GM21390 (cell line): Measurements from ENCODE around the gene LIN7C.

Experiments used
- ATAC-seq: cut with Tn5 transposase; IDR thresholded peaks from one replicate; pipeline ENCODE4 v1.9.1; 2021; ENCODE audit not compliant: unreplicated experiment

LIN7C gene

GRCh38 chr11:27512238-27512637, 5.7 kb upstream of the LIN7C start:
- no peak for ATAC-seq

DNA sequence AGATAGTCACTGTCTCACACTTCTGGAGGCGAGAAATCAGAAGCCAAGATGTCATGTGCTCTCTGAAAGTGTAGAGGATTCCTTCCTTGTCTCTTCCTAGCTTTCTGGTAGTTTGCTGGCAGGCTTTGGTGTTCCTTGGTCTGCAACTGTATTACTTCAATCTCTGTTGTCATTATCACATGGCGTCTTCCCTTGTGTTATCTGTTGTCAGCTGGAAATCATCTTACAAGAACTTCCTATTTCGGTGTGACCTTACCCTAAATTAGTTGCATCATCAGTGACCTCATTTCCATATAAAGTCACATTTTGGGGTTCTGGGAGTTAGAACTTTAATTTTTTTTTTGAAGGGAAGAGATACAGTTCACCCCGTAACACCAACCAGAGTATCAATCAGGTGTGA, 3.3 kb upstream of the LIN7C start:
- no peak for ATAC-seq

- ATAC-seq = no peak
These were observed 1.2 kb upstream of the LIN7C start for GRCh38 chr11:27507557-27508322.

DNA sequence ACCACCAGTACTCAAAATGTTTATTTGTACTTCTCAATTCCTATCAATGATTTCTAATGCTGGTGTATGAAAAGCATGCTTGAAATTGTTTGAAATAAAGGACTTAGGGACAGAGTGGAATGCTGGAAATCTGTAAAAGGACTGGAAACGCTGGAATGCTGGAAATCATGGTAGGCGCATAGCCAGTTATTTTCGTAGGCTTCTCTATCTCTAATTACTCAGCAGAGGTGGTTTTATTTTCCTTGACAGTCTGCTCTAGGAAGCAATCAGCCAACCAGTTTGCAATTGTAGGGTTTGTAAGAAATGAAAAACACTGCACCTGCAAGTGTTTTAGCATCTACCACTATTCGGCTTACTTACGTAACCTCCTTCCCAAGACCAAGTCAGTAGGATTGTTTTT, 788 bp downstream of the LIN7C start:
- peak; percentile 5 for ATAC-seq

DNA sequence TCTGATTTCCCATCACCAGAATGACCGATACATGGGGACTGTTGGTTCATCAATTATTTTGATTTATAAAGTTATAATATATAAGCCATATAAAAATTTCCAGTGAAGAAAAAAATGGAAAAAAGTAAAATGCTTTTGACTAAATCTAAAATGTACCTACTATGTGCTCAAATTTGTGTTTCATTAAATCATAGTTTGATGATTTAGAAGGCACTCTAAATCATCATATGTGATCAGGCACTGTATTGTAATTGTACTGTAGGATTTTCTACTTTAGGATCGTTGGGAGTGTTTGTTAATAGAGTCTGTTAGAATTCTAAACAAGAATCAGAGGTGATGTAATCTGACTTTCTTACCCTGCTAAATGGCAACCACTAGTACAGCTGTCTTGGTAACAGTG, 2.4 kb downstream of the LIN7C start:
- ATAC-seq = no peak

DNA sequence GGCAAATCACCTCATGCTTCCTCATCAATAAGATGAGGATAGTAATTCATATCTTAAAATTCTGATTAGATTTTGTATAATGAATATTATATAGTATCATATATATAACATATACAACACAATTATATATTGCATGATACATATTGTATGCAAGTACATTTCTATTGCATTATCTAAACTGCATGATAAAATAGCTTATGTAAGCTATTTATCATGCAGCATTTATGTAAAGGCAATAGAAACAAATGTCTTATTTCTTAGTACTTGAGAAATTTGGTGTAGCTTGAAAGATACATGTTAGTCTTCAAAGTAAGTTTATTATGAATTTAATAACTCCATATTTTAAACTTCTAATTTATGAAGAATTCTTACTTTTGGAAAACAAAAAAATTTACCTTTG, 5.5 kb downstream of the LIN7C start:
- no peak for ATAC-seq

DNA sequence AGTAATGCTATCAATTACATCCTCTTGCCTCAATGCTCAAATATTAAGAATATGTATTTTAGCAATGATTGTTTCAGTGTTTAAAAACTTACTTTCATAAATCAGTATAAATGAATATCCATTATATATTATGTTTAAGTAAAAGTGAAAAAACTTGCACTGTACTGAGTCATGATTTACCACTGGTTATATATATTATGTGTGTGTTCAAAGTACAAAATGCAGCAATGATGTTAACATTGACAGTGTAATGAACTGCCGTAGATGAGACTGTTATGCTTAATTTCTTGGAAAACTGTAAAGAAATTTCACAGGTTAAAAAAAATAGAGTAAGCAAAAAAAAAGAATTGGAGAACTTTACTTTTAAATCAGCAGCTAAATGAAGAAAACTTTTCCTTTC, 8.7 kb downstream of the LIN7C start:
- no peak for ATAC-seq

DNA sequence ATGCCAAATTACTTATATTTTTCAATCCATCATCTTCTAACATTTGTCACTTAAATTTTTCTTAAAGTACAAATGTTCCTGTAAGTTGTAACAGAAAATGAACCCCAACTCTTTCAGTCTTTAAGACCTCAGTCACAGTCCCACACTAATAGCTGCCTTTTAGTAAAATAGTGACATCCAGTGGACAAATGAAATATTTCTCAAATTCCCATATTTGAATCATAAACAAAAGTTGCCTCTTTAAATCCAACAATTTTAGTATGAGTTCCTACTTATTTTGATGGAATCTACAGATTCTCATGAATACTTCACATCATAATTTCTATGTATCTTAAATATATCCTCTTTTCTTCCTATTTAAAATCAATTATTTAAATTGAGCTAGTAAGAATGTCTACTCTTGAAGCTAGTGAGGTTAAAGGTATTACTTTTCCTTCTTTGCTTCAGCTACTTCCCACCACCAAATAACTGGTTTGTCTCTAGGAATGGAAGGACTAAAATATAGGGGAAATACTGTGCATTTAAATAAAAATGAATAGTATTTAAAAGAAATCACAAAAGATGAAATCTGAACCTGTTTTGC, 9.2 kb downstream of the LIN7C start:
- ATAC-seq = peak; percentile 71

DNA sequence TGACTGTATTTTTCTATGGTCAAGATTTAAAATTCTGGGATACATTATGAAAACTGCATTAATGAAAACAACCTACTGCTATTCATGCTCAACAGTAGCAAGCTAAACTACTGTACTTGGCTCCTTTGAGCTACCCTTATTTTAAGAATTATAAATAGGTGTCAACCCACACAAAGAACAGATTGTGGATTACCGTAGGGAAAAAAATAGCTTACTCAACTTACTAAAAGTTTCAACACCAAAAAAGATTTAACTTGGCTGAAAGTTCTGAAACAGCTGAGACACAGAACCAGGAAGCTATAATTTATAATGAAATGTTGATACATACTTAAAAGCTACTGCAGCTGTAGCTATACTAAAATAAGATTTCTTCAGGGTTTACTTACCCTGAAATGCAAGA, 10.1 kb downstream of the LIN7C start:
- no peak for ATAC-seq

GRCh38 chr11:27495710-27496300, 10.8 kb downstream of the LIN7C start:
- no peak for ATAC-seq

DNA sequence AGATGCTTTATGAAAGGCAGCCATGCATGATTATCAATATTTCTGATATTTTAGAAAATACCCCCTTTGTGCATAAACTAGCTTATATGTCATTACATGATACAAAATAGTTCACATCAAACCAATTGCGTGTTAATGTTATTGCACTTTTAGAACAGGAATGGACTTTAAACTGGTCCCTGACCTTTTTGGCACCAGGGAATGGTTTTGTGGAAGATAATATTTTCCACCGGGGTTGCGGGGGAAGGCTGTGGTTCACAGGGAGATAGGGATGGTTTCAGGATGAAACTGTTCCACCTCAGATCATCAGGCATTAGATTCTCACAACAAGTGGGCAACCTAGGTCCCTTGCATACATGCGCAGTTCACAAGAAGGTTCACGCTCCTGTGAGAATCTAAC, 17.5 kb downstream of the LIN7C start:
- no peak for ATAC-seq

GRCh38 chr11:27487706-27488105, 18.9 kb downstream of the LIN7C start:
- ATAC-seq = no peak

- ATAC-seq = peak; percentile 54
These were observed 20.4 kb downstream of the LIN7C start for GRCh38 chr11:27485930-27486773.

- no peak for ATAC-seq
These were observed 23.8 kb downstream of the LIN7C start for GRCh38 chr11:27482793-27483192.

DNA sequence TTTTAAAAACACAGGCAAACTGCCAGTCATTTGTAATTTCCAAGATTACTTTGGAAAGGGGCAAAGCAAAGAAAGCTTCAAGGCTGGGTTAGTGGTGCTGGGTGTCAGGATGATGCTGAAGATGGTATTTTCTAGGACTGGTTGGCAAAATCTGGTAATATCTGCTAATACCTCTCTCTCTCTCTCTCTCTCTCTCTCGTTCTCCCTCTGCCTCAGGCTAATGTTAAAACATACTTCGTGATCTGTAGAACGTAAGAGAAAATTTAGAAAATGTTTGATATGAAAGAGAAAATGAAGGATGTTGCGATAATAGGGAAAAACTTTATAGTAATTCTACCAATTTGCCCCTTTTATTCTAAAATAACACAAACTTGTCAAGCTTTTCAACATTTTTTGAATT, 24.6 kb downstream of the LIN7C start:
- ATAC-seq = no peak

GRCh38 chr11:27477831-27478230, 28.7 kb downstream of the LIN7C start:
- no peak for ATAC-seq

- ATAC-seq = no peak
These were observed 29.3 kb downstream of the LIN7C start for GRCh38 chr11:27477243-27477642.

- ATAC-seq = no peak
These were observed 30.9 kb downstream of the LIN7C start for GRCh38 chr11:27475622-27476021.

GRCh38 chr11:27473017-27473406, 33.6 kb downstream of the LIN7C start:
- no peak for ATAC-seq

DNA sequence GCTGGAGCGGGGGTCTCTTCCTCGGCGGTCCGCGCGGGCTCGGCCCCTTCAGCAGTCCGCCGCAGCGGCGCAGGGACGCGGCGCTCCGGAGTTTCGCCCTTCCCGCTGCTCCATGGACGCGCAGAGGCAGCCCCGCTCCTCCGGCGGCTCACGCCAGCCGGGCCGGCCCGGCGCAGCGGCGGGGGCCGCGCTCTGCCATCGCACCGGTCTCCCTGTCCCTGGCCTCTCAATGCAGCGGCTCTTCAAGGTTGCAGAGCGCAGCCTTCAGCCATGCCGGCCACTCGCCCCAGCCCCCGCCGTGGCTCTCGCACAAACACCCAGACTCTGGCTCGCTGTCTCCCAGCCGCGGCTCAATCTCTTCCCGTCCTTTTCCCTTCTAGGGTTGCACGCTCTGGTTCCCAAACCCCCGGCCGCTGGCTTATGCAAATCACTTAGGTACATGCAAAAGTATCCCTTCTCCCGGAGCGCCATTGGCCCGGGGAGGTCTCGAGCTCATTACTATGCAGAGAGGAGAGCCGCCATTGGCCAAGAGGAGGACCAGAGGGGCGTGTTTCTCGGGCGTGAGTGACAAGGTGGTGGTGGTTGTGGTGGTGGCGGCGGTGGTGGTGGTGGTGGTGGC, 34.1 kb downstream of the LIN7C start, which contains the start of gene LGR4:
Gene LGR4 (minus strand): TSS at position 393 of the 619 bp plus-strand sequence. CDS start 488 bp downstream, outside the sequence.
- peak; percentile 84 for ATAC-seq
